Neural progenitor cell (in vitro differentiated cells): ENCODE measurements around the gene TRIM7.

ENCODE experiments used
- EZH2 ChIP-seq: fragments of 200-600 bp; sonication (generic); IDR thresholded peaks from 2 replicates; pipeline ENCODE4 v1.6.1; 2017; ENCODE audit warnings: antibody characterized with exemption, mild to moderate bottlenecking, moderate library complexity
- EZH2phosphoT487 ChIP-seq: fragments of 200-600 bp; sonication (generic); IDR thresholded peaks from 2 replicates; pipeline ENCODE4 v1.6.1; 2017; ENCODE audit warnings: antibody characterized with exemption
- TF ChIP-seq, protein P1 (sequence below): fragments of 200-600 bp; sonication (generic); IDR thresholded peaks from 2 replicates; pipeline ENCODE4 v1.5.1; 2017; ENCODE audit warnings: antibody characterized with exemption, mild to moderate bottlenecking

DNA sequence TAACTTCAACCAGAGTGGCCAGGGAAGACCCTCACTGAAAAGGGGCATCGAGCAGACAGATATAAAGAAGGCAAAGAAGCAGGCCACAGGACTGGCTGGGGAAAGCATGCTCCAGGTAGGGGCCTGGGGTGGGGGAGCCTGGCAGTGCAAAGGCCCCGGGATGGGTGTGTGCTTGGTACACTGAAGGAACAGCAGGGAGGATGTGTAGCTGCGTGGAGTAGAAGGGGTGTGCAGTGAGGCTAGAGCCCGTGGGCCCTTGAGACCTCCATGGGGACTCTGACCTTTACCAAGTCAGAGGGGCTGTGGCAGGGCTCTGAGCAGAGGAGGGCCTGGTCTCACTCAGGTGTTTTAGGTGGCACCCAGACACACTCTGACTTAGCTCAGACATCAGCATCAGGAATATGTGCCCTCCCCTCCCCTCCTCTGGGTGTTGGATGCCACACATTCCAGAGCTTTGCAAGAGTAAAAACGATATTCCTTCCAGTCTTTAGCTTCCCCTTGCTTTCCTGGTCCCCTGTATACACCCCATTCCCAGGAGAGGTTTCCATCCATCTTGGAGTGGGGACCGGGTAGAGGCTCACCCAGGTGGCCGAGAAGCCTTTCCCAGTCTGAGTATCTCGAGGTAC is 7.6 kb downstream of the TRIM7 start:
- TF ChIP-seq, protein P1, sequence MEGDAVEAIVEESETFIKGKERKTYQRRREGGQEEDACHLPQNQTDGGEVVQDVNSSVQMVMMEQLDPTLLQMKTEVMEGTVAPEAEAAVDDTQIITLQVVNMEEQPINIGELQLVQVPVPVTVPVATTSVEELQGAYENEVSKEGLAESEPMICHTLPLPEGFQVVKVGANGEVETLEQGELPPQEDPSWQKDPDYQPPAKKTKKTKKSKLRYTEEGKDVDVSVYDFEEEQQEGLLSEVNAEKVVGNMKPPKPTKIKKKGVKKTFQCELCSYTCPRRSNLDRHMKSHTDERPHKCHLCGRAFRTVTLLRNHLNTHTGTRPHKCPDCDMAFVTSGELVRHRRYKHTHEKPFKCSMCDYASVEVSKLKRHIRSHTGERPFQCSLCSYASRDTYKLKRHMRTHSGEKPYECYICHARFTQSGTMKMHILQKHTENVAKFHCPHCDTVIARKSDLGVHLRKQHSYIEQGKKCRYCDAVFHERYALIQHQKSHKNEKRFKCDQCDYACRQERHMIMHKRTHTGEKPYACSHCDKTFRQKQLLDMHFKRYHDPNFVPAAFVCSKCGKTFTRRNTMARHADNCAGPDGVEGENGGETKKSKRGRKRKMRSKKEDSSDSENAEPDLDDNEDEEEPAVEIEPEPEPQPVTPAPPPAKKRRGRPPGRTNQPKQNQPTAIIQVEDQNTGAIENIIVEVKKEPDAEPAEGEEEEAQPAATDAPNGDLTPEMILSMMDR, result no peak
- TF ChIP-seq EZH2, result no peak
- TF ChIP-seq EZH2phosphoT487, result no peak
